Spleen (tissue), 7 donors: ENCODE results near the gene KRTCAP2.

ENCODE experiments used
- POLR2A ChIP-seq, 3 donors: fragments of 450-650 bp; IDR thresholded peaks; one replicate each; pipeline ENCODE4 v1.5.1; 2017; ENCODE audit warnings: antibody characterized with exemption in 3 of 3, mild to moderate bottlenecking in 1 of 3
- TF ChIP-seq, protein P1 (sequence below), 11 experiments: fragments of 200-600 bp in 7 of 11; fragments of 450-650 bp in 4 of 11; sonication (generic) in 4 of 11; IDR thresholded peaks in 8 of 11; conservative IDR thresholded peaks in 3 of 11; 1 replicate in 7 of 11; 2 replicates in 4 of 11; pipeline versions ENCODE4 v1.4.0 to v1.8.0; 2016 to 2021; ENCODE audit warnings: antibody characterized with exemption in 11 of 11, inconsistent platforms in 4 of 11, mild to moderate bottlenecking in 1 of 11
- donor health status: DM: no; HTN: no; CAD: no; lungs with moderate emphysema.
- donor health status: DM: no; HTN: no; CAD: no.
- donor health status: DM: no; HTN: no; CAD: no.

GRCh38 chr1:155133799-155134281, 39.3 kb downstream of the KRTCAP2 start:
- TF ChIP-seq, protein P1, sequence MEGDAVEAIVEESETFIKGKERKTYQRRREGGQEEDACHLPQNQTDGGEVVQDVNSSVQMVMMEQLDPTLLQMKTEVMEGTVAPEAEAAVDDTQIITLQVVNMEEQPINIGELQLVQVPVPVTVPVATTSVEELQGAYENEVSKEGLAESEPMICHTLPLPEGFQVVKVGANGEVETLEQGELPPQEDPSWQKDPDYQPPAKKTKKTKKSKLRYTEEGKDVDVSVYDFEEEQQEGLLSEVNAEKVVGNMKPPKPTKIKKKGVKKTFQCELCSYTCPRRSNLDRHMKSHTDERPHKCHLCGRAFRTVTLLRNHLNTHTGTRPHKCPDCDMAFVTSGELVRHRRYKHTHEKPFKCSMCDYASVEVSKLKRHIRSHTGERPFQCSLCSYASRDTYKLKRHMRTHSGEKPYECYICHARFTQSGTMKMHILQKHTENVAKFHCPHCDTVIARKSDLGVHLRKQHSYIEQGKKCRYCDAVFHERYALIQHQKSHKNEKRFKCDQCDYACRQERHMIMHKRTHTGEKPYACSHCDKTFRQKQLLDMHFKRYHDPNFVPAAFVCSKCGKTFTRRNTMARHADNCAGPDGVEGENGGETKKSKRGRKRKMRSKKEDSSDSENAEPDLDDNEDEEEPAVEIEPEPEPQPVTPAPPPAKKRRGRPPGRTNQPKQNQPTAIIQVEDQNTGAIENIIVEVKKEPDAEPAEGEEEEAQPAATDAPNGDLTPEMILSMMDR (IDR thresholded peaks at IDR 0.05 in 8 of 11, conservative IDR thresholded peaks at IDR 0.05 in 3 of 11): no peak
- no peak for TF ChIP-seq POLR2A (IDR thresholded peaks at IDR 0.05)
